ENCODE data around the gene APPBP2. TPM values are rescaled to one million over a fixed set of nuclear protein-coding genes. Genes with fewer than 3 reads are reported as not detected.

The APPBP2 gene
- total and polyA plus RNA-seq, 2 of the 8 experiments (the other 6 are each of a cell fraction or from before 2014, with no cell fraction given): 3.3 to 18.0 TPM

DNA sequence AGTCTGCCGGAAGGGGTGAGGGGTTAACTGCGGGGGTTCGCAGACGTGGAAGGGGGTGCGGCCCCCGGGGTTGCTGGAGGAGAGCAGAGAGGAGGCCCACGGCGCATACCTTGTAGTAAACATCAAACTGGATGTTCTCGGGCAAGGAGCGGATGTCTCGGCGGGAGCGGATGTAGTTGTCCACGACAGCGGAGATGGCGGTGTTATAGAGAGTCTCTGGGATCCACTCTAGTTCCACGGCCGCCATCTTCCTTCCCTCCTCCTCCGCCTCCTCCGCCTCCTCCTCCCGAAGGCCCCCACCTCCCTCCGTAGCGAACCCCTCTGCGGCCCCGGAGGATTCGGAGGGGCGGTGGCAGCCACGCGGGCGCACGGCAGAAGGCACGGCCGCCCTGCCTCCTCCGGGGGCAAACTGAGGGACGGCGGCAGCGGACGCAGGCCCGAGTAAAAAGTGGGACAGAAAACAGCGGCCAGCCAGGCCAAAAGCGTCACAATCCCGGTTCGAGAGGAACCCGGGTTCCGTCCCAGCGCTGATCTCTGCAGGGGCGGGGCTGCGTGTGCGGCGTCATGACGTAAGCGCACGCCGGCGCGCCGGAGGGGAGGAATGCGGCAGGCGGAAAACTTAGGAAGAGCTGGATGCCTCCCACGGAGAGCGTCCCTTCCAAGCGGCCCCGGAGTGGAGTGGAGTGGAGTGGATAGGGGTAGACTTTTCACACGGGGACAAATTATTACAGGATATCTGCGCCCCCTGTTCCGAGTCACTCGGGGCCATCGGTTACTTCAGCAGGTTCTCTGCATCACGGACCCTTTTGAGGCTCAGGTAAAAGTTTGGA lies at the start of gene APPBP2 (continued):
- TF ChIP-seq MAFK (IDR thresholded peaks at IDR 0.05; ENCODE audit: low read depth, low read length) (no peak), TEAD4 (IDR thresholded peaks at IDR 0.05; ENCODE audit: low read depth, low read length) (peak; percentile 81), JUN (IDR thresholded peaks at IDR 0.05; ENCODE audit: low read depth, low read length) (no peak), CREB1 (IDR thresholded peaks at IDR 0.05) (peak; percentile 92), CBX5 (IDR thresholded peaks at IDR 0.05; ENCODE audit: low read depth, low read length) (no peak), SUZ12 (IDR thresholded peaks at IDR 0.05; ENCODE audit: low read length) (no peak), PHF8 (conservative IDR thresholded peaks at IDR 0.05; ENCODE audit: low read depth, low read length) (peak; percentile 96), NANOG (IDR thresholded peaks at IDR 0.05; ENCODE audit: insufficient read depth, low read depth, low read length, poor library complexity, severe bottlenecking) (no peak), FOSL1 (IDR thresholded peaks at IDR 0.05; ENCODE audit: insufficient read depth, low read depth, low read length) (no peak), CTBP2 (IDR thresholded peaks at IDR 0.05; ENCODE audit: borderline replicate concordance, insufficient read depth, insufficient read length, low read length) (no peak), RFX5 (IDR thresholded peaks at IDR 0.05; ENCODE audit: borderline replicate concordance, low read depth, low read length) (no peak), CHD2 (IDR thresholded peaks at IDR 0.05; ENCODE audit: low read length) (no peak), SIN3A (conservative IDR thresholded peaks at IDR 0.05 in 1 of 2, IDR thresholded peaks at IDR 0.05 in 1 of 2; ENCODE audit: low read depth in 1 of 2, low read length in 2 of 2) (0 out of 4 replicates have a peak, but pooled peaks of 1 of the 2 experiments have one; percentile 15), NRF1 (IDR thresholded peaks at IDR 0.05; ENCODE audit: low read depth, low read length) (no peak), POLR2AphosphoS5 (IDR thresholded peaks at IDR 0.05; ENCODE audit: low read depth, low read length) (peak; percentile 76), KDM1A (IDR thresholded peaks at IDR 0.05; ENCODE audit: borderline replicate concordance, low read length) (peak; percentile 41; the same call in 1 of the 2 replicates), GTF2F1 (IDR thresholded peaks at IDR 0.05; ENCODE audit: borderline replicate concordance, low read depth, low read length) (0 out of 2 replicates have a peak, but pooled peaks have one; percentile 56), YY1 (IDR thresholded peaks at IDR 0.05; ENCODE audit: low read depth, low read length) (peak; percentile 92), BCL11A (IDR thresholded peaks at IDR 0.05; ENCODE audit: low read depth in 2 of 2, low read length in 2 of 2) (no peak)
- TF ChIP-seq, protein P1, sequence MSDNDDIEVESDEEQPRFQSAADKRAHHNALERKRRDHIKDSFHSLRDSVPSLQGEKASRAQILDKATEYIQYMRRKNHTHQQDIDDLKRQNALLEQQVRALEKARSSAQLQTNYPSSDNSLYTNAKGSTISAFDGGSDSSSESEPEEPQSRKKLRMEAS (IDR thresholded peaks at IDR 0.05): peak; percentile 63; the same call in 1 of the 2 replicates
- TF ChIP-seq, protein P2, sequence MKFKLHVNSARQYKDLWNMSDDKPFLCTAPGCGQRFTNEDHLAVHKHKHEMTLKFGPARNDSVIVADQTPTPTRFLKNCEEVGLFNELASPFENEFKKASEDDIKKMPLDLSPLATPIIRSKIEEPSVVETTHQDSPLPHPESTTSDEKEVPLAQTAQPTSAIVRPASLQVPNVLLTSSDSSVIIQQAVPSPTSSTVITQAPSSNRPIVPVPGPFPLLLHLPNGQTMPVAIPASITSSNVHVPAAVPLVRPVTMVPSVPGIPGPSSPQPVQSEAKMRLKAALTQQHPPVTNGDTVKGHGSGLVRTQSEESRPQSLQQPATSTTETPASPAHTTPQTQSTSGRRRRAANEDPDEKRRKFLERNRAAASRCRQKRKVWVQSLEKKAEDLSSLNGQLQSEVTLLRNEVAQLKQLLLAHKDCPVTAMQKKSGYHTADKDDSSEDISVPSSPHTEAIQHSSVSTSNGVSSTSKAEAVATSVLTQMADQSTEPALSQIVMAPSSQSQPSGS (IDR thresholded peaks at IDR 0.05; ENCODE audit: low read length): 0 out of 2 replicates have a peak, but pooled peaks have one; percentile 16

All from H1 (cell line).